ENCODE measurements around the gene RNF26. TPM values are rescaled to one million over a fixed set of nuclear protein-coding genes. Genes with fewer than 3 reads are reported as not detected.

Gene RNF26
- total RNA-seq, 2 donors from 2014 or later = 8.2 to 10.3 TPM

DNA sequence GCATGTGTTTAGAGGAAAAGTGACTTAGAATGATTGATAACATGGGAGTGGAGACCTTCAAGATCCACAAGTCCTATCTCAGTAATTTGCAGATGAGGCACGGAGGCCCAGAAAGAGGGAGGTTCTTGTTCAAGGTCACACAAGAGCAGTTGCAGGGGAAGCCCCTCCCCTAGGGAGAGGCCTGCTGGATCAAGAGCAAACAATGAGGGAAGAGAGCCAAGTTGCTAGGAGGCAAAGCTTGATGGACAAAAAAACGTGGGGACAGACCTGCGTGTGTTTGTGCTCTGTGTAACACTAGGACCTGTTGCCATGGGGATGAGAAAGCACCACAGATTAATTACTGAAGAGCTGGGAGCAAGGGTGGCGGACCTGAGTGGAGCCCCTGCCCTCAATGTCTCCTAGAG, 18.5 kb downstream of the RNF26 start:
- Histone ChIP-seq H3K4me3 (no peak overlapping the region), H3K4me1 (peaks cover 0 to 41% of the 10 kb centered on the region in 2 donors), H3K27ac (peak overlapping the region; percentile 60 to 67), H3K36me3 (peaks cover 10% of the 10 kb centered on the region), H3K9me3 (no peaks in the 10 kb centered on the region), H3K27me3 (no peaks in the 10 kb centered on the region)
- TF ChIP-seq, protein P1, sequence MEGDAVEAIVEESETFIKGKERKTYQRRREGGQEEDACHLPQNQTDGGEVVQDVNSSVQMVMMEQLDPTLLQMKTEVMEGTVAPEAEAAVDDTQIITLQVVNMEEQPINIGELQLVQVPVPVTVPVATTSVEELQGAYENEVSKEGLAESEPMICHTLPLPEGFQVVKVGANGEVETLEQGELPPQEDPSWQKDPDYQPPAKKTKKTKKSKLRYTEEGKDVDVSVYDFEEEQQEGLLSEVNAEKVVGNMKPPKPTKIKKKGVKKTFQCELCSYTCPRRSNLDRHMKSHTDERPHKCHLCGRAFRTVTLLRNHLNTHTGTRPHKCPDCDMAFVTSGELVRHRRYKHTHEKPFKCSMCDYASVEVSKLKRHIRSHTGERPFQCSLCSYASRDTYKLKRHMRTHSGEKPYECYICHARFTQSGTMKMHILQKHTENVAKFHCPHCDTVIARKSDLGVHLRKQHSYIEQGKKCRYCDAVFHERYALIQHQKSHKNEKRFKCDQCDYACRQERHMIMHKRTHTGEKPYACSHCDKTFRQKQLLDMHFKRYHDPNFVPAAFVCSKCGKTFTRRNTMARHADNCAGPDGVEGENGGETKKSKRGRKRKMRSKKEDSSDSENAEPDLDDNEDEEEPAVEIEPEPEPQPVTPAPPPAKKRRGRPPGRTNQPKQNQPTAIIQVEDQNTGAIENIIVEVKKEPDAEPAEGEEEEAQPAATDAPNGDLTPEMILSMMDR (IDR thresholded peaks at IDR 0.05) = no peak
- no peak for DNase-seq (ENCODE audit: low spot score)

DNA sequence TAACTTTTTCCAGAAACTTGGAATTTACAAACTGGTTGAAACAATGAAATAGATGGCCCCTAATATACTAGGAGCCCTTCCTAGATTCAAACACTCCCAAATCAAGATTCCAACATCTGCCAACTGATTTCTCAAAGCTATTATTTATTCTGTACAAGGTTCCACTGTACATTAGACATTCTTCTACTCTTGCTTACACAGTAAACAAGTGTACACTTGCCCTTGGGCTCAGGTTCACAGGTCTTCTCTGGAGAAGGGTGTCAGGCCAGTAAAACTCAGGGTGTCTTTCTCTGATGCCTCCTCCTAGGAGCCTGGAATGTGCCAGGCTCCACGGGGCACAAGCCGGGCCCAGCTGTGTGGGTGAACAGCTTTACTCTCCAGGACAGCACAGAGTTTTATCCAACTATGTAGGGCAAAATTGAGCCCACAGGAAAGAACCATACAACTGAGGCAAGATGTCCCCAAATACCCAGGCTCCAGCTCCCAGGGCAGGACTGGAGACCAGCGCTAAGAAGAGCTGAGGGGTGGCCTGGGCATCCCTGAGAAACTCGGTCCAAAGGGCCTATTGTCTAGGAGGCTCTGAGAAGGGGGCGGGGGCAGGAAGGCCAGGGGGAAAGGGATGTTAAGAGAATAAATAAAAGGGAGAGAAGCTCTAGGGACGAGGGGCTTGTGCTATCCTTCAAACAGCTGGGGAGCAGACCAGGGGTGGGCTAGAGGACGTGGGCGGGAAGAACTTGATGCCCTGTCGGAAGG, 20.9 kb downstream of the RNF26 start:
- H3K27me3 ChIP-seq = no peaks in the 10 kb centered on the region
- peak overlapping the region; percentile 81 to 82 for H3K27ac ChIP-seq
- H3K4me1 ChIP-seq = peaks cover 0 to 50% of the 10 kb centered on the region in 2 donors
- no peaks in the 10 kb centered on the region for H3K9me3 ChIP-seq
- no peak for DNase-seq (ENCODE audit: low spot score)
- TF ChIP-seq, protein P1 (IDR thresholded peaks at IDR 0.05) = no peak
- no peak overlapping the region for H3K4me3 ChIP-seq
- H3K36me3 ChIP-seq = peaks cover 30% of the 10 kb centered on the region

DNA sequence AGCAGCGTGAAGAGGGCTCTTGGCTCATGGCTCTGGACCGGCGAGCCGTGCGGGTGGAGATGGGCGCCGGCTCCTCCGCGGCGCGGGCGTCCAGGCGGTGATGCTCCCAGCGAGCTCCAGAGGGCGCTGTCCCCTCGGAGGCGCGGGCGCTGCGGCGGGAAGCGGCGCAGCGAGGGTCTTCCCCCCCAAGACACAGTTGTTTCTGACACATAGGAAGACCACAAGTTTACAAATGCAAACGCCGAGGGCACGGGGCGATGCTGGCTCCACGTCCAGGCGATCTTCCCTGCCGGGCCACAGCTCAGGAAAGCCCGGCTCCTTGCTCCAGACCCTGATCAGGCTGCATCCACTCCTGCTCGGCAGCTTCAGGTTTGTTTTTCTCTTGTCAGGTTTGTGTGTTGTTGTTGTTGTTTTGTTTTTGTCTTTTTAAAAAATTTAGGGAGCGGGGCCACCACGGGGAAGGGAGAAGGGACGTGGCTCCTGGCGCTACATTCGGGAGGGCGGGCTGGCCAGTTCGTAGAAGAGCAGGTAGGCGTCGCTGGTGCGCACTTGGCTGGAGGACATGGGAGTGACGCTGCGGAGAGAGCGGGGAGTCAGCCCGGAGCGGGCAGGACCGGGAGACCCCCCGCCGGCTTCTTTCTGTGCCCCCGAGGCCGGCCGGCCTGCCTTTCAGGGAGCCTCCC, 22.2 kb downstream of the RNF26 start:
- H3K9me3 ChIP-seq = no peaks in the 10 kb centered on the region
- peak overlapping the region; percentile 36 to 55 for H3K4me3 ChIP-seq
- peak overlapping the region; percentile 81 to 82 for H3K27ac ChIP-seq
- peaks cover 30% of the 10 kb centered on the region for H3K36me3 ChIP-seq
- peaks cover 0 to 58% of the 10 kb centered on the region in 2 donors for H3K4me1 ChIP-seq
- TF ChIP-seq, protein P1 (IDR thresholded peaks at IDR 0.05) = peak; percentile 93 to 94
- DNase-seq (ENCODE audit: low spot score) = peak; percentile 86
- H3K27me3 ChIP-seq = no peaks in the 10 kb centered on the region

DNA sequence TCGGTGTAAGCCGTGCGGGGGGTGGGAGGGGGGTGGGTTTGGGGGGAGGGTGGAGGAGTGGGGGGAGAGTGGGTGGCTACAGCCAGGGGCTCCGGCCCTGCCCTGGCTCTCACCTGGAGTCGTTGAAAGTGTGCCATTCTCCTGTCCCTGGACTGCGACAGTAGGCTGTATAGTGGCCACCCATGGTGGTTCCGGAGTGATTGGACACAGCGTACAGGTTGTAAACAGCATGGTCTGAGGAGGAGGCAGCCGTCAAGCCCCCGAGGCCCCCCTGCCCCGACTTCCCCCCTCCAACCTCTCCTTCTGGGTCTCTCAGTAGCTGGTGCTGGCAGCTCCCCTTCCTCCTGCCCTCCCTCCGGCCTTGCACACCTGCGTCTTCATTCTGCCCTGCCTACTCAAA, 22.7 kb downstream of the RNF26 start:
- H3K4me1 ChIP-seq = peaks cover 0 to 60% of the 10 kb centered on the region in 2 donors
- H3K9me3 ChIP-seq = no peaks in the 10 kb centered on the region
- H3K4me3 ChIP-seq = peak overlapping the region; percentile 36 to 55
- peak overlapping the region; percentile 81 to 82 for H3K27ac ChIP-seq
- TF ChIP-seq, protein P1 (IDR thresholded peaks at IDR 0.05) = no peak
- no peak for DNase-seq (ENCODE audit: low spot score)
- peaks cover 30% of the 10 kb centered on the region for H3K36me3 ChIP-seq
- no peaks in the 10 kb centered on the region for H3K27me3 ChIP-seq

DNA sequence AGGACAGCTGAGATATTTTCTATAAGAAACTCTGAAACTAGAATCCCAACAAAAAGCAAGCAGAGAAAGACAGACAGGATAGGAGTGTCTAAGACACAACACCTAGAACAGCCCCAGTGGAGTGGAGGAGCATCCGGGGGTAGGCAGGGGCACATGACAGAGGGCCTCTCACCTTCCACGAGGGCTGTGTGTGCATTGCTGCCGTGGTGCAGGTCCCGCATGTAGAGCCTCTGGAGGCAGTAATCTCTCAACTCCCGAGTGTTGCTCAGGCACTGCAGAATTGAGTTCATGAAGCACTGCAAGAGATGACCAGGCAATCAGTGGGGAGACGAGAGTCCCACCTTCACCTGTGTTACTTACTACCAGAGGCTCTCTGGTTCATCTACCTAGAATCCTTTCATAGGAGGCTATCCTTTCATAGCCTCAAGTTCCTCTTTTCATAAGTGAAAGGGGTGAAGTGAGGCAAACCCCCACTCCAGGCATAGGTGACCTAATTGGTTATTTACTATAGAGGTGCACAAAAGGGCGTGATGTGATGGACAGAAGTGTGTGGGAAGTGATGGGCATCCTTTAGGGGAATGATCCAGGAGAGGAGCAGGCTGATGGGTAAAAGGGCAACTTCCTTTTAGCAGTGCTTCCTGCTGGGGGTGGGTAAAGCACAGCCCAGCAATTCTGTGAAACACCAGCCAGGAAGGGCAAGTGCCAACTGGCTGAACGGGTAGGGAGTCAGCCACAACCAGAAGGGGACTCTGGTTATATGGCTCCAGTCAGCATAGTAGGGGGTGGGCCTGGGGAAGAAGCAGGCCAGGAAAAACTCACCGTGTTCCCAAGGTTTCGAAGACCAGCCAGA, 25.3 kb downstream of the RNF26 start:
- H3K27ac ChIP-seq = peak overlapping the region; percentile 94

More for the DNA sequence above, 25.3 kb downstream of the RNF26 start:
- Histone ChIP-seq H3K9me3 (no peaks in the 10 kb centered on the region), H3K36me3 (peaks cover 30% of the 10 kb centered on the region), H3K4me1 (peaks cover 0 to 65% of the 10 kb centered on the region in 2 donors), H3K4me3 (no peak overlapping the region), H3K27me3 (no peaks in the 10 kb centered on the region)
- TF ChIP-seq, protein P1 (IDR thresholded peaks at IDR 0.05) = no peak
- no peak for DNase-seq (ENCODE audit: low spot score)
